Activated CD4-positive, alpha-beta memory T cell treated with anti-CD3 and anti-CD28 coated beads for 36 hours (primary cell): Measurements from ENCODE around the gene INTS15. TPM values are rescaled to one million over a fixed set of nuclear protein-coding genes. Genes with fewer than 3 reads are reported as not detected.

Experiments
- CTCF ChIA-PET: fragments of 350-600 bp; sonication (Branson Sonifier 250); formaldehyde crosslinking; loops from one replicate; lab custom pipeline; 2021; ENCODE audit warnings: antibody characterized with exemption, inconsistent platforms; lab: Charles Lee
- POLR2A ChIA-PET: fragments of 350-600 bp; sonication (Branson Sonifier 250); formaldehyde crosslinking; loops from one replicate; lab custom pipeline; 2021; ENCODE audit warnings: antibody characterized with exemption; lab: Charles Lee
- DNase-seq: peaks from one replicate; pipeline ENCODE4 v3.0.0-alpha.2; 2020
- H3K27ac Mint-ChIP-seq: one replicate; pipeline ENCODE4 v1.8.0; 2021; ENCODE audit warnings: mixed read lengths
- H3K27me3 Mint-ChIP-seq: one replicate; pipeline ENCODE4 v1.8.0; 2021; ENCODE audit warnings: mixed read lengths
- H3K36me3 Mint-ChIP-seq: one replicate; pipeline ENCODE4 v1.8.0; 2021; ENCODE audit warnings: mixed read lengths
- H3K4me1 Mint-ChIP-seq: one replicate; pipeline ENCODE4 v1.8.0; 2021; ENCODE audit warnings: low read depth, mixed read lengths
- H3K4me3 Mint-ChIP-seq: one replicate; pipeline ENCODE4 v1.8.0; 2021; ENCODE audit warnings: mild to moderate bottlenecking, mixed read lengths
- H3K9me3 Mint-ChIP-seq: one replicate; pipeline ENCODE4 v1.8.0; 2021; ENCODE audit warnings: mixed read lengths
- intact Hi-C: fragments of 100-400 bp; cut with micrococcal nuclease; formaldehyde crosslinking; loops from one replicate; pipeline ENCODE4 v1.15.1; 2023
- total RNA-seq, 2 experiments: library from RNA; stranded (reverse); gene quantifications; one replicate each; pipeline ENCODE4 v1.2.3, GENCODE V29; 2021

Gene INTS15
- total RNA-seq, result 10 to 100 TPM; 25.9 to 27.5 TPM

- ChIA-PET CTCF (interaction anchor here (0.6 to 3.1 kb wide), 12 partner anchors 9 to 733 kb away, joined by 3 to 24 read pairs (median 4); partner anchors contain the start of gene ZDHHC4), POLR2A (interaction anchor here (0.8 to 1.4 kb wide), 3 partner anchors 12 to 47 kb away, joined by 3 to 5 read pairs (median 3); partner anchors contain the start of genes ZDHHC4 and ZNF316)
- no peaks in the 10 kb centered on the region for H3K27me3 Mint-ChIP-seq
- peak; percentile 84 for DNase-seq
- peak within 1 kb of the TSS; percentile 81 for H3K4me3 Mint-ChIP-seq
- peaks cover 16% of the 10 kb centered on the region for H3K4me1 Mint-ChIP-seq
- H3K36me3 Mint-ChIP-seq, result peaks cover 21% of the 10 kb centered on the region
- intact Hi-C loops, result loop anchor here (1.0 to 10.0 kb wide), 3 partner anchors 13 to 115 kb away; partner anchors contain the start of genes ZDHHC4, ZNF12 and ZNF316
- H3K9me3 Mint-ChIP-seq, result no peaks in the 10 kb centered on the region
- H3K27ac Mint-ChIP-seq, result peak within 1 kb of the TSS; percentile 59
Measured at GRCh38 chr7:6589829-6590644, at the start of gene INTS15. Gene INTS15 (plus strand): TSS chr7:6590021. CDS start chr7:6590284, 263 bp downstream.

- ChIA-PET CTCF (no interaction called here), POLR2A (no interaction called here)
- Mint-ChIP-seq H3K4me1 (no peaks in the 10 kb centered on the region), H3K36me3 (no peaks in the 10 kb centered on the region), H3K9me3 (no peaks in the 10 kb centered on the region), H3K4me3 (no peak overlapping the region), H3K27me3 (peaks cover 16% of the 10 kb centered on the region), H3K27ac (no peak overlapping the region)
- DNase-seq, result no peak
- intact Hi-C loops, result no loop called here
Measured at GRCh38 chr7:6542368-6542767, 47.5 kb upstream of the INTS15 start.

GRCh38 chr7:6545398-6546126 lies 44.3 kb upstream of the INTS15 start:
- ChIA-PET CTCF (interaction anchor here (0.6 kb wide), 1 partner anchor 13 kb away, joined by 3 read pairs; no protein-coding TSS in a partner anchor), POLR2A (no interaction called here)
- intact Hi-C loops, result no loop called here
- no peak overlapping the region for H3K27ac Mint-ChIP-seq
- no peak for DNase-seq
- H3K36me3 Mint-ChIP-seq, result no peaks in the 10 kb centered on the region
- no peak overlapping the region for H3K4me3 Mint-ChIP-seq
- H3K9me3 Mint-ChIP-seq, result no peaks in the 10 kb centered on the region
- no peaks in the 10 kb centered on the region for H3K4me1 Mint-ChIP-seq
- H3K27me3 Mint-ChIP-seq, result no peaks in the 10 kb centered on the region

- intact Hi-C loops, result no loop called here
- no peaks in the 10 kb centered on the region for H3K36me3 Mint-ChIP-seq
- DNase-seq, result no peak
- CTCF ChIA-PET, result interaction anchor here (0.6 to 1.3 kb wide), 2 partner anchors 12 to 133 kb away, joined by 3 to 4 read pairs; no protein-coding TSS in a partner anchor
- POLR2A ChIA-PET, result no interaction called here
- H3K4me3 Mint-ChIP-seq, result no peak overlapping the region
- no peak overlapping the region for H3K27ac Mint-ChIP-seq
- H3K4me1 Mint-ChIP-seq, result no peaks in the 10 kb centered on the region
- H3K9me3 Mint-ChIP-seq, result no peaks in the 10 kb centered on the region
- no peaks in the 10 kb centered on the region for H3K27me3 Mint-ChIP-seq
Measured at GRCh38 chr7:6546498-6547251, 43.1 kb upstream of the INTS15 start.

GRCh38 chr7:6547400-6547799 lies 42.4 kb upstream of the INTS15 start:
- H3K4me1 Mint-ChIP-seq, result no peaks in the 10 kb centered on the region
- no peaks in the 10 kb centered on the region for H3K9me3 Mint-ChIP-seq
- DNase-seq, result no peak
- no peaks in the 10 kb centered on the region for H3K27me3 Mint-ChIP-seq
- intact Hi-C loops, result no loop called here
- ChIA-PET CTCF (interaction anchor here (0.6 to 1.3 kb wide), 2 partner anchors 11 to 132 kb away, joined by 3 to 4 read pairs; no protein-coding TSS in a partner anchor), POLR2A (no interaction called here)
- no peak overlapping the region for H3K4me3 Mint-ChIP-seq
- no peak overlapping the region for H3K27ac Mint-ChIP-seq
- H3K36me3 Mint-ChIP-seq, result no peaks in the 10 kb centered on the region

GRCh38 chr7:6551016-6551511 lies 38.8 kb upstream of the INTS15 start, which contains the start of gene GRID2IP:
Gene GRID2IP (minus strand): TSS chr7:6551461. CDS start chr7:6551436, 25 bp downstream.
- CTCF ChIA-PET, result no interaction called here
- intact Hi-C loops, result no loop called here
- Mint-ChIP-seq H3K4me3 (no peak within 1 kb of the TSS), H3K27me3 (no peaks in the 10 kb centered on the region), H3K27ac (no peak within 1 kb of the TSS), H3K4me1 (peaks cover 6% of the 10 kb centered on the region), H3K9me3 (no peaks in the 10 kb centered on the region), H3K36me3 (no peaks in the 10 kb centered on the region)
- DNase-seq, result no peak
- POLR2A ChIA-PET, result no interaction called here

- Mint-ChIP-seq H3K4me1 (peaks cover 6% of the 10 kb centered on the region), H3K27ac (no peak overlapping the region), H3K9me3 (no peaks in the 10 kb centered on the region), H3K4me3 (no peak overlapping the region), H3K36me3 (no peaks in the 10 kb centered on the region), H3K27me3 (no peaks in the 10 kb centered on the region)
- intact Hi-C loops, result no loop called here
- DNase-seq, result no peak
- ChIA-PET CTCF (interaction anchor here (0.6 kb wide), 1 partner anchor 697 kb away, joined by 3 read pairs; no protein-coding TSS in a partner anchor), POLR2A (no interaction called here)
Measured at GRCh38 chr7:6553448-6554044, 36.3 kb upstream of the INTS15 start.

GRCh38 chr7:6554848-6555247 lies 35.0 kb upstream of the INTS15 start:
- ChIA-PET CTCF (no interaction called here), POLR2A (no interaction called here)
- peaks cover 3% of the 10 kb centered on the region for H3K27me3 Mint-ChIP-seq
- DNase-seq, result no peak
- H3K36me3 Mint-ChIP-seq, result no peaks in the 10 kb centered on the region
- intact Hi-C loops, result no loop called here
- H3K4me3 Mint-ChIP-seq, result no peak overlapping the region
- no peaks in the 10 kb centered on the region for H3K9me3 Mint-ChIP-seq
- no peak overlapping the region for H3K27ac Mint-ChIP-seq
- peaks cover 6% of the 10 kb centered on the region for H3K4me1 Mint-ChIP-seq

GRCh38 chr7:6556196-6556595 lies 33.6 kb upstream of the INTS15 start:
- ChIA-PET POLR2A (no interaction called here), CTCF (interaction anchor here (0.6 to 0.9 kb wide), 2 partner anchors 23 to 45 kb away, joined by 3 read pairs; no protein-coding TSS in a partner anchor)
- H3K4me3 Mint-ChIP-seq, result no peak overlapping the region
- no peak for DNase-seq
- H3K36me3 Mint-ChIP-seq, result no peaks in the 10 kb centered on the region
- peaks cover 6% of the 10 kb centered on the region for H3K4me1 Mint-ChIP-seq
- intact Hi-C loops, result no loop called here
- no peak overlapping the region for H3K27ac Mint-ChIP-seq
- H3K27me3 Mint-ChIP-seq, result peaks cover 4% of the 10 kb centered on the region
- H3K9me3 Mint-ChIP-seq, result no peaks in the 10 kb centered on the region

- no peak overlapping the region for H3K27ac Mint-ChIP-seq
- intact Hi-C loops, result loop anchor here (1.0 kb wide), 1 partner anchor 43 kb away; no protein-coding TSS in a partner anchor
- H3K4me3 Mint-ChIP-seq, result no peak overlapping the region
- no peaks in the 10 kb centered on the region for H3K9me3 Mint-ChIP-seq
- peak; percentile 41 for DNase-seq
- H3K4me1 Mint-ChIP-seq, result peaks cover 8% of the 10 kb centered on the region
- ChIA-PET POLR2A (no interaction called here), CTCF (interaction anchor here (0.6 to 3.0 kb wide), 16 partner anchors 9 to 98 kb away, joined by 3 to 24 read pairs (median 4); partner anchors contain the start of gene ZDHHC4)
- peaks cover 4% of the 10 kb centered on the region for H3K27me3 Mint-ChIP-seq
- H3K36me3 Mint-ChIP-seq, result no peaks in the 10 kb centered on the region
Measured at GRCh38 chr7:6558837-6559236, 31.0 kb upstream of the INTS15 start.

GRCh38 chr7:6559896-6560295 lies 29.9 kb upstream of the INTS15 start:
- Mint-ChIP-seq H3K27ac (no peak overlapping the region), H3K4me1 (peaks cover 3% of the 10 kb centered on the region), H3K36me3 (no peaks in the 10 kb centered on the region), H3K9me3 (no peaks in the 10 kb centered on the region), H3K27me3 (peaks cover 4% of the 10 kb centered on the region), H3K4me3 (no peak overlapping the region)
- DNase-seq, result no peak
- ChIA-PET CTCF (interaction anchor here (1.0 to 3.0 kb wide), 3 partner anchors 37 to 47 kb away, joined by 3 to 24 read pairs (median 4); no protein-coding TSS in a partner anchor), POLR2A (no interaction called here)
- intact Hi-C loops, result loop anchor here (1.0 kb wide), 1 partner anchor 44 kb away; no protein-coding TSS in a partner anchor
